NCI-H2081 (cell line): ENCODE measurements around the gene ICAM2.

ENCODE experiments used
- DNase-seq, 2 experiments: peaks; one replicate each; lab custom pipeline; 2025; lab: John Stamatoyannopoulos, UW

The ICAM2 gene

DNA sequence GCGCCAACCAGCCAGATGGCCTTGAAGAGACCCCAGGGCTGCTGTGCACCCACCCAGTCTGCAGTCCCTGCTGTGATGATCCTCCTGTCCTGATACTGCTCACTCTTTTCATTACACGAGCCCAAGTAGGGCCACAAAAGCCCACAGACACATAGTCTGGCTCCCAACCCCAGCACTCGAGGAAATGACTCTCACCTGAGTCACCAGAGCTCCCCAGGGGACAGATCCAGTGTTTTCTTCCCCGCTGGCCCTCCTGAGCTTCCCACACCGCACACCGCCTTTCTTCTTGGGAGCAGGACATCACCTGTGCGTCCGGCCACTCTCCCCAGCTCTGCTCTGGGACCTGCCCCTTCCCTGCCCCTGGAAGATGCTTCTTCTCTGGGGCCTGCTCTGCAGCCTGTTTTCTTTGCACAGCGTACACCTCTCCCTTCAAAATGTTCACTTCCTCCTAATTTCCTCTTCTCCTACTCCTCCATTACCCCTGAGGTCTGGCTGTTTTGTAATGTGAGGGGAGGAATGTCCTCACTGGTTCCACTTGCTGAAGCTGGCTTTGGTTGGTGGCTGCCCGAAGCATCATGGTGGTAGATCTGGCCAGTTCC, 45.7 kb downstream of the ICAM2 start:
- DNase-seq, result no peak

GRCh38 chr17:63973930-63974593, 46.4 kb downstream of the ICAM2 start:
- DNase-seq, result no peak

- no peak for DNase-seq
These were observed 47.2 kb downstream of the ICAM2 start for GRCh38 chr17:63973247-63973646.

DNA sequence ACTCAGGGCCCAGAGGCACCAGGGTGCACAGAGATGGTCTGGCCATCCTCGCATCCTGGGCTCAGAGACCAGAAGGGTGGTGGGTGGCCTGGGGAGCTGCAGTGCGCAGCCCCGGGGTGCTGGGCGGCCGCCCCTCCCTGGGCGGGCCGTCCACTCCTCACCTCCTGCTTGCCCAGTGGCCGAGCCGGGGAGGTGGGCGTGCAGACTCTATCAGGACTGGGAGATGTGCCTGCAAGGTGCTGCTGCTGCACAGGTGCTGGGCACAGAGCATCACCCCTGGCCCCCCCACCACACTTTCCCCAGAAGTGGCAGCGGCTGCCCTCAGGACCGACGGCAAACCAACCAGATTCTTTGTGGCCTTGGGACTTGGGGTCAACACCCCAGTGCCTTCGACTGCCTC, 47.6 kb downstream of the ICAM2 start, which contains the start of gene SCN4A:
Gene SCN4A, minus strand, starts transcription at position 123 of the 400 bp plus-strand sequence. Its CDS starts 77 bp downstream, at position 46.
- no peak for DNase-seq

- DNase-seq, result no peak
These were observed 51.2 kb downstream of the ICAM2 start for GRCh38 chr17:63969278-63969677.

DNA sequence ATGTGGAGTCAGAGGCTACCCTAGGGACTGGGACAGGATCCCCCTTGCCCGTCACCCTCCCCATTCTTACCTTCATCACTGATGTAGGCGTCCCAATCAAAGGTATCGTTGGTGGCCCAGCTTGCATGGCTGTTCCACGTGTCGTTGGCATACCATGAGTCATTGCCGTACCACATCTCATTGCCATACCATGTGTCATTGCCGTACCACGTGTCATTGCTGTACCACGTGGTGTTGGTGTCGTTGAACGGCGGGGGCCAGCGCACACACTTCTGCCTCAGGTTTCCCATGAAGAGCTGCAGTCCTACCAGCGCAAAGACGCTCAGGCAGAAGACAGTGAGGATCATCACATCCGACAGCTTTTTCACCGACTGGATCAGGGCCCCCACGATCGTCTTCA, 52.5 kb downstream of the ICAM2 start:
- no peak for DNase-seq

DNA sequence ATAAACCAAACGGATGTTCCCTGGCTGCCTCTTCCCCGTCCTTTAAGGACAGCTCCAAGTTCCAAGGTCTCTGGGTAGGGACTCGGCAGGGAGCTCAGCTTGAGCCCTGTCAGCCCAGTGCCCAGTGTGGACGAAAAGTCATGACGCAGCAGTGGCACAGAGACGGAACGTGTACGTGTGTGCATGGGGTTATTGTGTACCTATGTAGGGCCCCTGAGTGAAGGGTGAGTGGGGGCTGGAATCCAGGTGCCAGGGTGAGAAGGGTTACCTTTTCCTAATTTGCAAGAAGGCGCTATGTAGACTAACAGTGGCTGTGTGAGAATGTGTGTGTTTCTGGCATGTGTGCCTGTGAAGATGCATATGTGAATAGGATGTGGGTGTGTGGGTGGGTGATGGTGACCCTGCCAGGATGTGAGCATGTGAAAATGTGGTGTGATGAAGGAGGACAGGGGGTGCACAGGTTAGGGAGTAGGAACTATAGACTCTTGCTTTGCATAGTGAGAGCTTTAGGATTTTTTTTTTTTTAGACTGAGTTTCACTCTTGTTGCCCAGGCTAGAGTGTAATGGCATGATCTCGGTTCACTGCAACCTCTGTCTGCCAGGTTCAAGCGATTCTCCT, 53.7 kb downstream of the ICAM2 start:
- DNase-seq, result no peak

- DNase-seq, result no peak
These were observed 57.3 kb downstream of the ICAM2 start for GRCh38 chr17:63963123-63963522.

DNA sequence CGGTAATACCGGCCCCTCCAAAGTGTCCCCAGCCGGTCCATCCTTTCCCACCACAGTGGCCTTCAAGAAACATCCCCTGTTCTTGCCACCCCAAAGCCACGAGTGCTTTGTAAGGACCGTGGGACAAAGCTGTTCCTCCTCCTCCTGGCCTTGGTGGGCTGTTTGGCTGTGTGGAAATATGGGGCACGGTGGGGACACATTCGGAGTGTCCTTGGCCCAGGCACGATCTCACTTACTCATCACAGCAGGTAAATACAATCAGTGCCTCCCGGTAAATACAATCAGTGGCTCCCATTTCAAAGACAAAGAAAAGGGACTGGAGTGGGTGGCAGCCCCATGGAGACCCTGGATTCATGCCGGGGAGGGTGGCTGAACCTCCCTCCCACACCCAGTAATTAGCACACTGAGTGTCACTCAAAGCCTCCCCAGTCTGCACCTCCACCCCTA, 58.1 kb downstream of the ICAM2 start:
- DNase-seq, result peak in 1 of 2 experiments; percentile 32

GRCh38 chr17:63961355-63962212, 58.8 kb downstream of the ICAM2 start:
- no peak for DNase-seq

- no peak for DNase-seq
These were observed 60.0 kb downstream of the ICAM2 start for GRCh38 chr17:63960430-63960829.

- DNase-seq, result peak in 1 of 2 experiments; percentile 43
These were observed 60.4 kb downstream of the ICAM2 start for GRCh38 chr17:63960006-63960405.

DNA sequence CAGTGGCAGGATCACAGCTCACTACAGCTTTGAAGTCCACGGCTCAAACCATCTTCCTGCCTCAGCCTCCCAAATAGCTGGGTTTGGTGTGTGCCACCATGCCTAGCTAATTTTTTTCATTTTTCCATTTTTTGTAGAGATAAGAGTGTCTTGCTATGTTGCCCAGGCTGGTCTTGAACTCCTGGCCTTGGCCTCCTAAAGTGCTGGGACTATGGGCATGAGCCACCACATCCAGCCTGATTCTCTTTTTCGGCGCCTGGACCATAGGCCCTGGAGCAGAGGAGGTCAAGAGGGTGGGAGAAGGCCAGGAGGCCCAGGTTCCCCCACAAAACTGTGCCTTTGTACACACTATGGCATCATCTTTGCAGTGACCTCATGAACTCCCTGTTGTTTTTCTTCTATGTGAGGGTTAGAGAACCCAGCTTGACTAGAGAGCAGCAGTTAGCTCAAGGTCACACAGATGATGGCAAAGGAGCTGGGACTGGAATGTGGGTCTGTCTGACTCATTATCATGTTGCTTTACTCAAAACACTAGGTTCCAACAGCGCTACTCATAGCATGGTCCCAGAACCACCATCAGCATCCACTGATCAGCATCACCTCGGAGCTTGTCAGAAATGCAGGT, 64.0 kb downstream of the ICAM2 start:
- DNase-seq, result no peak

- DNase-seq, result no peak
These were observed 64.6 kb downstream of the ICAM2 start for GRCh38 chr17:63955791-63956190.

GRCh38 chr17:63955232-63955631, 65.2 kb downstream of the ICAM2 start:
- DNase-seq, result no peak

DNA sequence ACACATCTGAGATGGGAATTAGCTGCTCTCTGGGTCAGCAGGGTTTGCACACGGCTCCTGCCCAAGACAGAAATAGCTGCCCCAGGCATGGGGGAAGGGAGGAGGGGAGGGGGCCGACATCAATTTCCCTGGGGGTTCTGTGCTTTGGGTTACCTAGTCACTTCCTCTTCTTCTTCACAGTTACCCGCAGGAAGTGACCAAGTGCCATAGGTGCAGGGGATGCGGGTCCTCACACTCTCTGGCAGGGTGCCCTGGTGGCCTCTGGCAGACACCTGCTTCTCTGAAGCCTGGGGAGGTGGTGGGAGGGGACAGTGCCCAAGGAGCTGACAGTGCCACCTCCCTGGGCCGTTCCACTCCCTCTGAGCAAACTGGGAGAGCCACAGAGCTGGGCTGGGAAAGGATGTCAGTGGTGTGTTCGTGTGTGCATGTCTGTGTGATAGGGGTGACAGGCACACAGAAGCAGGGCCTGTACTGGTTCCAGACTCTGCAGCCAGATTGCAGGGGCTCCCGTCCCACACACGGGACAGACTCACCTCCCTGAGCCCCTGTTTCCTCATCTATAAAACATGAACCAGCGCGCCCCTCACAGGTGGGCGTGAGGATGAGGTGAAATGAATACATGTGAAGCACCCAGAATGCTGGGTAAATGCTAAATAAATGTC, 65.9 kb downstream of the ICAM2 start:
- DNase-seq, result peak in 1 of 2 experiments; percentile 43
